ENCODE results near the gene MSN.

GRCh38 chrX:65712005-65712806 lies 44.8 kb downstream of the MSN start:
- TF ChIP-seq TAF1 (IDR thresholded peaks at IDR 0.05; ENCODE audit: borderline replicate concordance, insufficient read depth, low read length) (no peak), REST (IDR thresholded peaks at IDR 0.05; ENCODE audit: insufficient read depth in 1 of 2, low read depth in 2 of 2, low read length in 2 of 2) (no peak), POLR2AphosphoS5 (IDR thresholded peaks at IDR 0.05; ENCODE audit: low read depth, low read length) (no peak), SIN3A (IDR thresholded peaks at IDR 0.05; ENCODE audit: borderline replicate concordance, insufficient read depth, low read length) (no peak), FOXP2 (optimal IDR thresholded peaks at IDR 0.05; ENCODE audit: borderline replicate concordance, extremely low read depth, extremely low read length, insufficient read depth) (no peak)

Data from PFSK-1 (cell line).